HG03095 (cell line): ENCODE measurements around the gene PIP5KL1.

Source experiments
- ATAC-seq: cut with Tn5 transposase; IDR thresholded peaks from one replicate; pipeline ENCODE4 v1.9.1; 2021; ENCODE audit warnings: moderate library complexity; ENCODE audit not compliant: unreplicated experiment

Gene PIP5KL1, protein sequence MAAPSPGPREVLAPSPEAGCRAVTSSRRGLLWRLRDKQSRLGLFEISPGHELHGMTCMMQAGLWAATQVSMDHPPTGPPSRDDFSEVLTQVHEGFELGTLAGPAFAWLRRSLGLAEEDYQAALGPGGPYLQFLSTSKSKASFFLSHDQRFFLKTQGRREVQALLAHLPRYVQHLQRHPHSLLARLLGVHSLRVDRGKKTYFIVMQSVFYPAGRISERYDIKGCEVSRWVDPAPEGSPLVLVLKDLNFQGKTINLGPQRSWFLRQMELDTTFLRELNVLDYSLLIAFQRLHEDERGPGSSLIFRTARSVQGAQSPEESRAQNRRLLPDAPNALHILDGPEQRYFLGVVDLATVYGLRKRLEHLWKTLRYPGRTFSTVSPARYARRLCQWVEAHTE

GRCh38 chr9:127930231-127931091 is at the start of gene PIP5KL1:
PIP5KL1 (minus strand) TSS chr9:127930777; CDS start chr9:127930752, 25 bp downstream.
- peak; percentile 68 for ATAC-seq

DNA sequence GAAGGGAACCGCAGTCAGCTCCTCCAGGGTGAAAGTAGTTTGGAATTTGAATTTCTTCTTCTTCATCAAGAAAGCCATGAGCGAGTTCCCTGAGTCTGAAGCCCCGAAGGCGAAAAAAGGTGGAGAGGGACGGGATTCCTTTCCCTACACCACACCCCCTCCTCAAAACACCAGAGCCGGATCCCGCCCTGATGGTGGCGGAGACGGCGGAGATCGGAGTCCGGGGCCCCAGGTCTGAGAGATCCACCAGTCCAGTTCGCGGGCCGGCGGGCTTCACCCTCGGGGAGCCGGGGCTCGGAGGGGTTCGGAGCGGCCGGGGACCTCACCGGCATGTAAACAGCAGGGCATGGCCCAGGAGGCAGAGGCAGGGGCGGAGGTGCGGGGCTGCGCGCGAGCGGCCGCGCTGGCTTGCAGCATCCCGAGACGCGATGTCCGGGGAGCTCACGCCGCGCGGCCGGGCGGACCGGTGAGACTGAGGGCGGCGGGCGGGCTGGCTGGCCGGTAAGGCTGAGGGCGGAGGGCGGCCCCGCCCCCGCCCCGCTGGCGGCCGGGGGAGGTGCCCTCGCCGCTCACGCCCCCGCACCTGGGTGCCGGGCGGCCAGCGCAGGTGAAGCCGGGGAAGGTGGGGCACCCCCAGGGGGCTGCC is 49.6 kb upstream of the PIP5KL1 start:
- peak; percentile 24 for ATAC-seq

DNA sequence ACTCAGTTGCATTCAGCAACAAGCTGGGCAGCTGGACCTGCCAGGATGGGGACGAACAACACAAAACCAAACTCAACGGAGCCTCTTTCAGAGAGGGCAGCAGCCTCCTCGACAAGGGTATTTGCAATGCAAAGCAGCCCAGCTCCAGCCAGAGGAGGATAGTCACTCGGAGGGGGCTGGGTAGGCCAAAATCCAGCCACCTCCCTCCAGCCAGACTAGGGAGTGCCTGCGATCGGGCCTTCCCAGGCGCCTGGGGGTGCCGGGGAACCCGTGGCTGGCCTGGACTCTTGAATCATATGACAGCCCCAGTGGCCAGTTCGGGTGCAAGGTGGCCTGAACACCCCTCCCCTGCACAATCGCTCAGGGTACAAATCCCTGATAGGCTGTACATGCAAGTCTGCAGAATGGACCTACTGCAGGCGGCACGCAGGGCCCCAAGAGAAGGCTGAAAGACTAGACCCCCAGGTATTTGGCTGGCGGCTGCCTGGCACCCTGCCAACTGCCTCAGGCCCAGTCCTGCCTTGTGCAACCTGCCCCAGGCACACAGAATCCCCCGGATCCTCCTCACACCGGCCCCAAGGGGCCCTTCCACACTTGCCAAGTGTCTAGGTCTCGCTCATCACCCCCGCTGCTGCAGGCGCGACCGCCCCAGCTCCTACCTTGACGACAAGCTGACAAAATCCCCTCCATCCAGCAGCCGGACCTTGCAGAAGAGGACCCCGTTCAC is 48.9 kb upstream of the PIP5KL1 start:
- no peak for ATAC-seq

DNA sequence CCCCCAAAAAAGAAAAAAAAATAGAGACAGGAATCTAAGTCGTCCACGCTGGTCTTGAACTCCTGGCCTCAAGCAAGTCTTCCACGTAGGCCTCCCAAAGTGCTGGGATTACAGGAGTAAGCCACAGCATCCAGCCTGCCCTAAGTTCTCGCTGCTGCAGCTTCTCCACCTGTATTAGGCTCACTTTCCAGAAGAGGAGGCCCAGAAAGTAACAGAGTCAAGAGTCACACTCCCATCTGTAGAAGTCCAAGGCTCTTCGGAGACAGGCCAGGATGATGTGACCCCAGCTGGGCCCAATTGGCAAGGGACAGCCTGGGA is 48.4 kb upstream of the PIP5KL1 start:
- ATAC-seq: no peak

GRCh38 chr9:127977884-127978647 is 47.5 kb upstream of the PIP5KL1 start:
- no peak for ATAC-seq

GRCh38 chr9:127977009-127977883 is 46.7 kb upstream of the PIP5KL1 start:
- ATAC-seq: no peak

- no peak for ATAC-seq
Observed at GRCh38 chr9:127976498-127976897, 45.9 kb upstream of the PIP5KL1 start.

- no peak for ATAC-seq
Observed at GRCh38 chr9:127975376-127976315, 45.1 kb upstream of the PIP5KL1 start.

GRCh38 chr9:127974769-127975261 is 44.2 kb upstream of the PIP5KL1 start:
- no peak for ATAC-seq

DNA sequence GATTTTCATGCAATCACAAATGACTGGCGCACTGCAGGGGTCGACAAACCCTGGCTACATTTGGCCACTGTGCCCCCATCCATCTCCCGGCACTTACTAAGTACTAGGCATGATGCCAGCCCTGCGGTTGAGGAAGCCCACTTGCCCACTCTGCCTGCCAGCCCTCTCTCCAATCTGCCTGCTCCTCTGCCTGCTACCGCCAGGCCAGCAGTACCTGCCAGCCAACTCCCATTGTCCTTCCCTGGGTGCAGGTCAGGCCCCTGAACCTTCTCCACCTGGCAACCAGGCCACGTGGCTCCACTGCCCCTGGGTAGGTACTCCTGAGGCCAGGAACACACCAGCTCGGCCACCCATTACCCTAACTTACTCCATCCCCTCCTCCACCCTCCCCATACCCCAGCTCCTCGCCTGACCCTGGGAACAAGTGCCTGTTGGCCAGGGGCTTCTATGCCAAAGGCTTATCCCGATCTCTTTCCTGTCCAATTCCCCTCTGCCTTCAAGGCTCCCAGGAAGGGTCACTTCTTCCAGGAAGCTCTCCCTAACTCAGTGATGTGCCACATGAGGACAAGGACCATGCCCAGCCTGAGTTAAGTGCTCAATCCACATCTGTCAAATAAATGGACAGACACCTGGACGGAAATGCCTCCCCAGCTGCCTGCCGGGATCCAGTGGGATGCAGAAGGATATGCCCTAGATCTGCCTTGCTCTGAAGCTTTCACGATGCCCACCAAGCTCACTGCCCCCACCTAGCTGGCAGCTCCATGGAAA is 43.6 kb upstream of the PIP5KL1 start:
- ATAC-seq: no peak

- ATAC-seq: no peak
Observed at GRCh38 chr9:127973169-127974000, 42.8 kb upstream of the PIP5KL1 start.

DNA sequence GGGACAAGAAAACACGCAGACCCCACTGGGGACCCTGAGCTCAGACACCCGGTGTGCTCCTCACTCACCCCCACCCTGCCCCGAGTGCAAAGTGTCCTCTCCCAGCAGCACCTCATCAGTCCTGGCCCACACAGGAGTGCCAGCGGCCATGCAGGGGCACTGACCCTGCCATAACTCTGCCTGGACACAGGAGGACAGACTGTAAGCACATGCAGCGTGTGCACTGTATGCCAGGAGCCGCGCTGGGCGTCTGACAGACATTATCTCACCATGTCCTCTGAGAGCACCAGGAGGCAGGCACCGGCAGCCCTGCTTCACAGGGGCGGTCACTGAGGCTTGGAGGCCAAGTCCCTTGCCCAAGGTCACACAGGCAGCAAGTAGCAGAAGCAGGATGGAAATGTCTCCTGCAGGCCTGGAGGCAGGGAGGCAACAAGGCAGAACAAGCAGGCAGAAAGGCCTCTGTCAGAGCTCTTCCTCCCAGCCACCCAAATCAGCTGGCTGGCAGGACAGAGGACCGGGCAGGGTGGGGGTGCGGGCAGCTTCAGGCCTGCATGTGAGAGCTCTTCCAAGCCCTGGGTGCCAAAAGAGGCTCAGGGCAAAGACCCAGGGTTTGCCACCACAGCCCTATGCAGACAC is 41.8 kb upstream of the PIP5KL1 start:
- no peak for ATAC-seq

- no peak for ATAC-seq
Observed at GRCh38 chr9:127971357-127972235, 41.0 kb upstream of the PIP5KL1 start.

- ATAC-seq: peak; percentile 76
Observed at GRCh38 chr9:127970401-127971313, 40.1 kb upstream of the PIP5KL1 start.
